ENCODE results near the gene KMT2B. TPM values are rescaled to one million over a fixed set of nuclear protein-coding genes. Genes with fewer than 3 reads are reported as not detected.

The KMT2B gene
- total and polyA plus RNA-seq, 9 of the 15 experiments (the other 6 are each of a cell fraction or from before 2014, with no cell fraction given): 0.63 to 43.9 (median 8.1) TPM

DNA sequence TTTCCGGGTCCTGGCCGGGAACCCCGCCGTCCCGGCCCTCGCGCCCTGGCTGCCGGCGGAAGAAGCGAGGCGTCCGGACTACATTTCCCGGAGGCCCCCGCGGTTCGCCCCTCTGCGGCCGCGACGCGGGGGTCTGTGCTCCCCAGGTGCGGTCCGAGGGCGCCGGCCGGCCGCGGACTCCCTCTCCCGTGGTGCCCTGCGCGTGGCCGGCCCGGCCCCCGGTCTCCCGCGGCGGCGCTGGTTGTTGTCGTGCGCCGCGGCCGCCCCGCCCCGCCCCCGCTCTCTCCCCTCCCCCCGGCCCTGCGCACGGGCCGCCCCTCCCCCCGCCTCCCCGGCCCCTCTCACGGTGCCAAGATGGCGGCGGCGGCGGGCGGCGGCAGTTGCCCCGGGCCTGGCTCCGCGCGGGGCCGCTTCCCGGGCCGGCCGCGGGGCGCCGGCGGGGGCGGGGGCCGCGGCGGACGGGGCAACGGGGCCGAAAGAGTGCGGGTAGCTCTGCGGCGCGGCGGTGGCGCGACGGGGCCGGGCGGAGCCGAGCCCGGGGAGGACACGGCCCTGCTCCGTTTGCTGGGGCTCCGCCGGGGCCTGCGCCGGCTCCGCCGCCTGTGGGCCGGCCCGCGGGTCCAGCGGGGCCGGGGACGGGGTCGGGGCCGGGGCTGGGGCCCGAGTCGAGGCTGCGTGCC, at the start of gene KMT2B (continued):
- TF ChIP-seq, protein P1, sequence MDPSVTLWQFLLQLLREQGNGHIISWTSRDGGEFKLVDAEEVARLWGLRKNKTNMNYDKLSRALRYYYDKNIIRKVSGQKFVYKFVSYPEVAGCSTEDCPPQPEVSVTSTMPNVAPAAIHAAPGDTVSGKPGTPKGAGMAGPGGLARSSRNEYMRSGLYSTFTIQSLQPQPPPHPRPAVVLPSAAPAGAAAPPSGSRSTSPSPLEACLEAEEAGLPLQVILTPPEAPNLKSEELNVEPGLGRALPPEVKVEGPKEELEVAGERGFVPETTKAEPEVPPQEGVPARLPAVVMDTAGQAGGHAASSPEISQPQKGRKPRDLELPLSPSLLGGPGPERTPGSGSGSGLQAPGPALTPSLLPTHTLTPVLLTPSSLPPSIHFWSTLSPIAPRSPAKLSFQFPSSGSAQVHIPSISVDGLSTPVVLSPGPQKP (CRISPR knock-in tag; IDR thresholded peaks at IDR 0.05): no peak
- TF ChIP-seq STAT5B (CRISPR knock-in tag; IDR thresholded peaks at IDR 0.05) (no peak), BRCA1 (IDR thresholded peaks at IDR 0.05) (no peak), BRCA1 (CRISPR knock-in tag; IDR thresholded peaks at IDR 0.05) (no peak), POU5F1 (IDR thresholded peaks at IDR 0.05; ENCODE audit: borderline replicate concordance, low read depth, low read length, partially characterized antibody) (no peak), ZNF316 (IDR thresholded peaks at IDR 0.05) (no peak), ARID2 (IDR thresholded peaks at IDR 0.05) (no peak), CBFA2T2 (conservative IDR thresholded peaks at IDR 0.05) (no peak), ZNF780A (CRISPR knock-in tag; IDR thresholded peaks at IDR 0.05) (no peak), SMAD3 (CRISPR knock-in tag; conservative IDR thresholded peaks at IDR 0.05) (no peak), KDM1A (IDR thresholded peaks at IDR 0.05) (no peak), LARP7 (IDR thresholded peaks at IDR 0.05) (no peak), HINFP (tag; conservative IDR thresholded peaks at IDR 0.05; ENCODE audit: low read depth) (no peak), MIER1 (IDR thresholded peaks at IDR 0.05; ENCODE audit: low read depth) (no peak), RAD51 (IDR thresholded peaks at IDR 0.05; ENCODE audit: borderline replicate concordance, low read depth) (no peak), BRF1 (IDR thresholded peaks at IDR 0.05; ENCODE audit: borderline replicate concordance, extremely low read depth, insufficient read length) (no peak), ZSCAN32 (CRISPR knock-in tag; IDR thresholded peaks at IDR 0.05) (no peak), E2F8 (IDR thresholded peaks at IDR 0.05; ENCODE audit: low read depth, partially characterized antibody) (no peak), ZBTB17 (CRISPR knock-in tag; IDR thresholded peaks at IDR 0.05) (no peak)
- TF ChIP-seq, protein P2, sequence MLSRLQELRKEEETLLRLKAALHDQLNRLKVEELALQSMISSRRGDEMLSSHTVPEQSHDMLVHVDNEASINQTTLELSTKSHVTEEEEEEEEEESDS (CRISPR knock-in tag; IDR thresholded peaks at IDR 0.05): no peak
- TF ChIP-seq, protein P3, sequence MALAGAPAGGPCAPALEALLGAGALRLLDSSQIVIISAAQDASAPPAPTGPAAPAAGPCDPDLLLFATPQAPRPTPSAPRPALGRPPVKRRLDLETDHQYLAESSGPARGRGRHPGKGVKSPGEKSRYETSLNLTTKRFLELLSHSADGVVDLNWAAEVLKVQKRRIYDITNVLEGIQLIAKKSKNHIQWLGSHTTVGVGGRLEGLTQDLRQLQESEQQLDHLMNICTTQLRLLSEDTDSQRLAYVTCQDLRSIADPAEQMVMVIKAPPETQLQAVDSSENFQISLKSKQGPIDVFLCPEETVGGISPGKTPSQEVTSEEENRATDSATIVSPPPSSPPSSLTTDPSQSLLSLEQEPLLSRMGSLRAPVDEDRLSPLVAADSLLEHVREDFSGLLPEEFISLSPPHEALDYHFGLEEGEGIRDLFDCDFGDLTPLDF (CRISPR knock-in tag; IDR thresholded peaks at IDR 0.05): no peak
- TF ChIP-seq, protein P4, sequence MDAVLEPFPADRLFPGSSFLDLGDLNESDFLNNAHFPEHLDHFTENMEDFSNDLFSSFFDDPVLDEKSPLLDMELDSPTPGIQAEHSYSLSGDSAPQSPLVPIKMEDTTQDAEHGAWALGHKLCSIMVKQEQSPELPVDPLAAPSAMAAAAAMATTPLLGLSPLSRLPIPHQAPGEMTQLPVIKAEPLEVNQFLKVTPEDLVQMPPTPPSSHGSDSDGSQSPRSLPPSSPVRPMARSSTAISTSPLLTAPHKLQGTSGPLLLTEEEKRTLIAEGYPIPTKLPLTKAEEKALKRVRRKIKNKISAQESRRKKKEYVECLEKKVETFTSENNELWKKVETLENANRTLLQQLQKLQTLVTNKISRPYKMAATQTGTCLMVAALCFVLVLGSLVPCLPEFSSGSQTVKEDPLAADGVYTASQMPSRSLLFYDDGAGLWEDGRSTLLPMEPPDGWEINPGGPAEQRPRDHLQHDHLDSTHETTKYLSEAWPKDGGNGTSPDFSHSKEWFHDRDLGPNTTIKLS (IDR thresholded peaks at IDR 0.05; ENCODE audit: borderline replicate concordance, low read depth): peak; percentile 83; the same call in 1 of the 2 replicates

Measured in K562 (cell line).